Hepatocyte (in vitro differentiated cells): ENCODE data around the gene ADIPOR2. TPM values are rescaled to one million over a fixed set of nuclear protein-coding genes. Genes with fewer than 3 reads are reported as not detected.

ENCODE experiments used
- DNase-seq: peaks from one replicate; pipeline ENCODE4 v3.0.0-alpha.2; 2016; ENCODE audit warnings: low spot score
- H2AFZ ChIP-seq: fragments of 200-600 bp; sonication (generic); 2 replicates; pipeline ENCODE4 v1.6.0; 2016; ENCODE audit warnings: antibody characterized with exemption, mild to moderate bottlenecking
- H3K27ac ChIP-seq: fragments of 200-600 bp; sonication (generic); 2 replicates; pipeline ENCODE4 v1.5.1; 2016; ENCODE audit warnings: mild to moderate bottlenecking
- H3K27me3 ChIP-seq: fragments of 200-600 bp; sonication (generic); 2 replicates; pipeline ENCODE4 v1.6.1; 2016
- H3K36me3 ChIP-seq: fragments of 200-600 bp; sonication (generic); replicated peaks from 2 replicates; pipeline ENCODE4 v1.5.1; 2016; ENCODE audit warnings: low read depth; ENCODE audit not compliant: insufficient read depth
- H3K4me1 ChIP-seq: fragments of 200-600 bp; sonication (generic); 2 replicates; pipeline ENCODE4 v1.5.1; 2016; ENCODE audit warnings: mild to moderate bottlenecking, moderate library complexity; ENCODE audit not compliant: insufficient read depth
- H3K4me2 ChIP-seq: fragments of 200-600 bp; sonication (generic); 2 replicates; pipeline ENCODE4 v1.6.0; 2016
- H3K4me3 ChIP-seq: fragments of 200-600 bp; sonication (generic); 2 replicates; pipeline ENCODE4 v1.5.1; 2016; ENCODE audit warnings: mild to moderate bottlenecking
- H3K79me2 ChIP-seq: fragments of 200-600 bp; sonication (generic); 2 replicates; pipeline ENCODE4 v1.6.0; 2017; ENCODE audit warnings: mild to moderate bottlenecking
- H3K9me2 ChIP-seq: fragments of 200-600 bp; sonication (generic); replicated peaks from 2 replicates; pipeline ENCODE4 v1.6.0; 2017; ENCODE audit warnings: mild to moderate bottlenecking; ENCODE audit not compliant: insufficient read depth
- H3K9me3 ChIP-seq: fragments of 200-600 bp; sonication (generic); 2 replicates; pipeline ENCODE4 v1.5.1; 2016; ENCODE audit warnings: low read depth, mild to moderate bottlenecking
- H4K20me1 ChIP-seq: fragments of 200-600 bp; sonication (generic); 2 replicates; pipeline ENCODE4 v1.6.0; 2016; ENCODE audit warnings: mild to moderate bottlenecking; ENCODE audit not compliant: insufficient read depth, poor library complexity, severe bottlenecking
- CTCF ChIP-seq: fragments of 200-600 bp; sonication (generic); IDR thresholded peaks from 2 replicates; pipeline ENCODE4 v1.5.1; 2016; ENCODE audit warnings: antibody characterized with exemption, mild to moderate bottlenecking; ENCODE audit not compliant: poor library complexity
- EZH2 ChIP-seq: fragments of 200-600 bp; sonication (generic); IDR thresholded peaks from 2 replicates; pipeline ENCODE4 v1.6.1; 2016; ENCODE audit warnings: antibody characterized with exemption, mild to moderate bottlenecking, borderline replicate concordance
- EZH2phosphoT487 ChIP-seq: fragments of 200-600 bp; sonication (generic); IDR thresholded peaks from one replicate; pipeline ENCODE4 v1.6.1; 2018; ENCODE audit warnings: antibody characterized with exemption, mild to moderate bottlenecking, low read depth, moderate library complexity; ENCODE audit not compliant: unreplicated experiment, severe bottlenecking
- WGBS: methylation state at CpG from one replicate; pipeline ENCODE4 v1.1.6; 2016; ENCODE audit warnings: low lambda C conversion rate; ENCODE audit errors: missing lambda C conversion rate; 5-methylcytosine and 5-hydroxymethylcytosine counted together
- polyA plus RNA-seq: library from polyadenylated mRNA; unstranded; fragments of >200 nt; fragmentation: Nextera tagmentation; extraction: Ambion mirVana; gene quantifications from 2 replicates; pipeline ENCODE4 v1.2.1, GENCODE V29; 2016
- total RNA-seq: library from RNA; depleted of rRNA; stranded (reverse); fragments of >200 nt; gene quantifications from 2 replicates; pipeline ENCODE4 v1.2.3, GENCODE V29; 2014

The ADIPOR2 gene, protein sequence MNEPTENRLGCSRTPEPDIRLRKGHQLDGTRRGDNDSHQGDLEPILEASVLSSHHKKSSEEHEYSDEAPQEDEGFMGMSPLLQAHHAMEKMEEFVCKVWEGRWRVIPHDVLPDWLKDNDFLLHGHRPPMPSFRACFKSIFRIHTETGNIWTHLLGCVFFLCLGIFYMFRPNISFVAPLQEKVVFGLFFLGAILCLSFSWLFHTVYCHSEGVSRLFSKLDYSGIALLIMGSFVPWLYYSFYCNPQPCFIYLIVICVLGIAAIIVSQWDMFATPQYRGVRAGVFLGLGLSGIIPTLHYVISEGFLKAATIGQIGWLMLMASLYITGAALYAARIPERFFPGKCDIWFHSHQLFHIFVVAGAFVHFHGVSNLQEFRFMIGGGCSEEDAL
- total RNA-seq (47.3 and 50.7 TPM in 2 replicates), polyA plus RNA-seq (10.4 and 12.4 TPM in 2 replicates)

GRCh38 chr12:1690578-1691122, at the start of gene ADIPOR2:
ADIPOR2 (plus strand) TSS chr12:1691070; CDS start chr12:1754344, 63,274 bp downstream.
- Histone ChIP-seq H2AFZ (peak within 1 kb of the TSS; percentile 79), H3K27me3 (no peaks in the 10 kb centered on the region), H3K4me2 (peak within 1 kb of the TSS; percentile 90), H3K79me2 (peaks cover 45% of the 10 kb centered on the region), H3K4me3 (peak within 1 kb of the TSS; percentile 89), H3K4me1 (peaks cover 9% of the 10 kb centered on the region), H3K9me3 (no peaks in the 10 kb centered on the region), H3K36me3 (no peaks in the 10 kb centered on the region), H3K9me2 (no peaks in the 10 kb centered on the region), H4K20me1 (peaks cover 40% of the 10 kb centered on the region), H3K27ac (peak within 1 kb of the TSS; percentile 98)
- WGBS: under 1% methylated on average over 34 of the region's 59 CpGs
- TF ChIP-seq EZH2: no peak
- no peak for TF ChIP-seq CTCF
- no peak for TF ChIP-seq EZH2phosphoT487
- DNase-seq: peak; percentile 99

- no peak overlapping the region for H2AFZ ChIP-seq
- peak; percentile 37 for DNase-seq
- H3K9me3 ChIP-seq: no peaks in the 10 kb centered on the region
- no peaks in the 10 kb centered on the region for H3K27me3 ChIP-seq
- no peak overlapping the region for H3K27ac ChIP-seq
- TF ChIP-seq CTCF: no peak
- H3K9me2 ChIP-seq: no peaks in the 10 kb centered on the region
- no peaks in the 10 kb centered on the region for H3K79me2 ChIP-seq
- H3K4me2 ChIP-seq: no peak overlapping the region
- WGBS: 39% methylated on average over 7 of the region's 7 CpGs
- no peaks in the 10 kb centered on the region for H4K20me1 ChIP-seq
- H3K36me3 ChIP-seq: no peaks in the 10 kb centered on the region
- no peak overlapping the region for H3K4me3 ChIP-seq
- peaks cover 10% of the 10 kb centered on the region for H3K4me1 ChIP-seq
These were observed 48.4 kb upstream of the ADIPOR2 start for GRCh38 chr12:1642513-1642912.

DNA sequence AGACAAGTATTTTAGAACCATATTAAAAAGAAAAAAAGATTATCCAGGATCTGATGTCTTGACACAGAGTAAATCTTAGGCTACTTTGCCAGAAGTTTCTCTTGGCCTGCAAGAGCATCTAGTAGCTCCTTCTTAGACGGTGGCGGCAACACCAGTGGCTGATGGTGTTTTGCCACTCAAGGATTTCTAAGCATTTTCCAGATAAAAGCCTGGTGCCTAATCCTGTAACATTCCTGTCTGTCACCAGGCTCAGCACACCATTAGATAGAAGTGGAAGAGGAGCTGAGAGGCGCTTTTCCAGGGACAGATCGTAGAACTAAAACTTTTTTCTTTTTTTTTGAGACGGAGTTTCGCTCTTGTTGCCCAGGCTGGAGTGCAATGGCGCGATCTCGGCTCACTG, 47.8 kb upstream of the ADIPOR2 start:
- Histone ChIP-seq H3K4me1 (peaks cover 10% of the 10 kb centered on the region), H3K9me3 (no peaks in the 10 kb centered on the region), H2AFZ (no peak overlapping the region), H3K27me3 (no peaks in the 10 kb centered on the region), H3K27ac (no peak overlapping the region), H3K36me3 (no peaks in the 10 kb centered on the region), H3K4me2 (no peak overlapping the region), H3K79me2 (no peaks in the 10 kb centered on the region), H3K9me2 (no peaks in the 10 kb centered on the region), H4K20me1 (no peaks in the 10 kb centered on the region), H3K4me3 (no peak overlapping the region)
- WGBS: 84% methylated on average over 9 of the region's 9 CpGs
- TF ChIP-seq EZH2phosphoT487 (no peak), CTCF (no peak), EZH2 (no peak)
- no peak for DNase-seq
